G401.6 (cell line): ENCODE data around the gene PHYKPL.

Source experiments
- FAIRE-seq: peaks from 2 replicates; lab custom pipeline; 2012; peaks lifted over from hg19 to GRCh38; lab: Jason Lieb, UNC

PHYKPL gene

DNA sequence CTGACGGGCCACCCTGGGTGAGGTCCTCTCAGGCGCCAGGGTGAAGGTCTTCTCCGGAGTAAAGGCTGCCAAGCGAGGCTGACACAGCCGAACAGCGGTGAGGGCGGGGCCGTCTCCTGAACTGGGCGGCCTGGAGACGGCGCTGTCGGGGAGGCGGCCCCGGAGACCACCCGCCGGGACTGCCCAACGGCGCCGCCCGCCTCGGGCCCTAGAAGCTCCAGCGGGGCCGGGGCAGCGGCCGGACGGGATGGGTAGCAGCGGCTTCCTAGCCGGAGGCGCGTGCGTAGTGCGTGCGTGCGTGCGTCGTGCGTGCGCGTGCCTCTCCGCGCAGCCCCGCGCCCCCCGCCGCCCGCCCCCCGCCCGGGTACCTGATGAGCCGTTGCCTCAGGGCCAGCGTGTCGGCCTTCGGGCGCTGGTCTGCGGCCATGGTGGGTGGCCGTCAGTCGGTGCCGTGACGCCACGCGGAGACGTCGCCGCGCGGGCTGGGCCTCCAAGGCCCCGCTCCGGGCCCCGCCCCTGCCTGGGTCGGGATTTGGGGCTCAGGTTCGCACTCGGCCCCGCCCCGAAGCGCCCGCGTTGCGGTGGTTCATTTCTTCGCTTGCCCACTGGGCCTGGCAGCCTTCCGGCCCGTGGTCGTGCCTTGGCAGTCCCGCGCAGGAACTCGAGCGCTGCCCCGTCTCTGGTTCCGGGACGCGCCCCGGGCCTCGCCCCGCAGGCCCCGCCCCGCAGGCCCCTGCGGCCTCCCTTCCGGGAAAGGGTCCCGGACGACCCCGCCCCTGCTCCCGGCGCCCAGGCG is at the start of gene PHYKPL:
Gene PHYKPL, minus strand, starts transcription at position 679 of the 796 bp plus-strand sequence. Its CDS starts 252 bp downstream, at position 427.
- FAIRE-seq: no peak

- no peak for FAIRE-seq
These were observed 49.8 kb upstream of the PHYKPL start for GRCh38 chr5:178282391-178282790.

- no peak for FAIRE-seq
These were observed 48.7 kb upstream of the PHYKPL start for GRCh38 chr5:178281331-178281730.

DNA sequence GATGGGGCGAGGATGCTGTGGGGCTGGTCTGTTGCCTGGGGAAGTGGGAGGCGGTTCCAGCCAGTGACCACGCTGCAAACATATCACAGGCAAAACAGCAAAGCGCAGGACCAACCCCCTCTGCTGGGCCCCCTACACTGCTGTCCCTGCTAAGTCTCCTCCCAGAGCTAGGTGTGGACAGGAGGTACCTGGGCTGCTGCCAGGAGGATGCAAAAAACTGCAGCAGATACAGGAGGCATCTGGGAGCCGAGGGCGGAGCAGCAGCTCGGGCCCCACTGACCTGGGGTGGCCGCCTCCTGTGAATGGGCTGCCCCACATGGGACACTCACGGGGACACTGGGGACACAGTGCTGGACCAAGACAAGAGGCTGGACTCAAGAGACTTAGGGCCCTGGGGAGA is 48.0 kb upstream of the PHYKPL start:
- FAIRE-seq: no peak

GRCh38 chr5:178279723-178280438 is 47.3 kb upstream of the PHYKPL start:
- no peak for FAIRE-seq

GRCh38 chr5:178279026-178279722 is 46.6 kb upstream of the PHYKPL start:
- FAIRE-seq: no peak

- FAIRE-seq: no peak
These were observed 45.9 kb upstream of the PHYKPL start for GRCh38 chr5:178278358-178279023.

DNA sequence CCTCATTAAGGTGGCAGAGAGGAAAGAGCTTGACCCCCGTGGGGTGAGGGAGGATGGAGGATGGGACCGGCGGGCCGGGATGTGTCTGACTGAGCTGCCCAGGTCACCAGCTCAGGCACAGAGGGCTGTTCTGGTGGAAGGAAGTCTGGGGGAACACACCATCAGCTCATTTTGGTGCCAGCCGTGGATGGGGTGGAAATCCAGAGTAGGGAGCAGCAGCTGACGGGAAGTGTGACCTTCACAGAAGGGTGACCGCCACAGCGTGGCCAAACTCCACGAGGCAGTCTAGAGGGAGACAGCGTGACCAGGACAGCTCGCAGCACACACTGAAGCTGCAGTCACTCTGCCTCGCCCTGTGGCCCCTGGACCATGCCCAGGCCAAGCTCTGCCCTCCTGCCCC is 45.3 kb upstream of the PHYKPL start:
- FAIRE-seq: no peak

- no peak for FAIRE-seq
These were observed 44.7 kb upstream of the PHYKPL start for GRCh38 chr5:178277346-178277745.

- FAIRE-seq: no peak
These were observed 42.4 kb upstream of the PHYKPL start for GRCh38 chr5:178274781-178275537.

DNA sequence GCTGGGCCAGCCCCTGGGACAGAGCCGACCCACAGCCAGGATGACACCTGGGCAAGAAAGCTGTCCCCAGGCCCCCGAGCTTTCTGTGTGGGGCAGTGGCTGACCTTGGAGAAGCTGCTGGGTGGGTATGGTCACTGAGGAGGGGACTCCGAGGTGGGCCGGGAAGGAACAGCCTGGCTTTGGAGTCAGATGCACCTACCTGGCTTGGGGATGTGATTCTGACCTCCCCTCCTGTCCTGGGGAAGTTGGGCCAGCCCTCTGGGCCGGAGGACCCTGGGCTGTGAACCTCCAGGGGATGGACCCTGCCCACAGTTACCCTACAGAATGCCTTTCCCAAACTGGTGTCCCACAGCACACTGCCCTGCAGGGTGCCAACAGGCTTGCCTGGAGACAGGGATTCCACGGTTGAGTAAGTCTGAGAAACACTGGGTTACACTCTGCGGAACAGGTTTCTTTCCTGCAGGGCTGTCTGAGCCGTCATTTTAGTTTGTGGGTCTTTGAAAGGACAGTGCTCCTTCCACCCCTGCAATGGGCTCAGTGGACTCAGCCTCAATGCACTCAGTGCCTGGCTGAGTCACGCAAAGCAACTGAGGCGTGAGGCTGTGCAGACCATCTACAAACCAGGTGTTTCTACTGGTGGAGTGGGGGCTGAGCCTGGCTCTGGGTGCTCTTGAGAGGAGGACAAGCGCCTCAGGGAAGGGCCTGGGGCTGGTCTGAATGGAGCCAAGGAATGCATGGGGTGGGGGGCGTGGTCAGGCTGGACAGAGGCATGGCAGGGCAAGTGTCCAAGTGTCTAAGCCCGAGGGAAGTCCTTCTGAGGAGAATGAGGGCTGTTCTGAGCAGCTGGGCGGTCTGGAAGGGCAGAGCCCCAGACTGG is 41.3 kb upstream of the PHYKPL start:
- no peak for FAIRE-seq

- FAIRE-seq: no peak
These were observed 40.4 kb upstream of the PHYKPL start for GRCh38 chr5:178273041-178273440.

DNA sequence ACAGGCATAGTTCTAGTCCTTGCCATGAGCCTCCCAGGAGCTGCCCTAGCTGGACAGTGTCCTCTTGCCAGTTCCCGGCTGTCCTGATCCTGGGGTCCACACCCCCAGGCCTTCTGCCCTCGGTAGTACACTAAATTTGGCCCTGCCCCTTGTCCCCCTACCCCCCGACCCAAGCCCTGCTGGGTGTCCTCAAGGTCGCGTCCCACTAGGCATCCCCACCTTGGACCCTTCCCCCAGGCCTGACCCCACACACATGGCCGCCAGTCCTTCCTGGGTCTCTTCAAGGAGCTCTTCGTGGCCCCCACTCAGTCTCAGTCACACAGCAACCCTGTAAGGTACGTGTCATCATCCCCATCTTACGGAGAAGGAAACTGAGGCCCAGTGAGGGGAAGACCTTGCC is 40.0 kb upstream of the PHYKPL start:
- FAIRE-seq: no peak

GRCh38 chr5:178271726-178272479 is 39.3 kb upstream of the PHYKPL start:
- no peak for FAIRE-seq

DNA sequence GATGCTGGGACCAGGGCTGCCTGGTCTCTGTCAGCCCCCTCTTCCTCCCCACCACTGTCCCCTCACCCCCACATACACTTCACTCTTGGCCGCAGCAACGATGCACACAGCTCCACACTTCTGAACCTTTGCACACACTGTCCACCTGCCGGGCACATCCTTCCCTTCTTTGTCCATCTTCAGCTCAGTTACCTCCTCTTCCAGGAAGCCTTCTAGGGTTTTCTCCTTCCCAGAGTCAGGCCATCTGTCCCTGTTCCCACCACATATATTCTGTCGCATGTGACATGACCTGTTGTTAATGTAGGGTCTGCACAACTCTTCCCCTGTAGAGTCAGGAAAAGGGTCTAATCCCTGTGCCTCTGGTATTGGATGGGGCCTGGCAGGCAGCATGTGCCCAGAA is 38.6 kb upstream of the PHYKPL start:
- FAIRE-seq: no peak

- FAIRE-seq: no peak
These were observed 36.9 kb upstream of the PHYKPL start for GRCh38 chr5:178269499-178269898.

DNA sequence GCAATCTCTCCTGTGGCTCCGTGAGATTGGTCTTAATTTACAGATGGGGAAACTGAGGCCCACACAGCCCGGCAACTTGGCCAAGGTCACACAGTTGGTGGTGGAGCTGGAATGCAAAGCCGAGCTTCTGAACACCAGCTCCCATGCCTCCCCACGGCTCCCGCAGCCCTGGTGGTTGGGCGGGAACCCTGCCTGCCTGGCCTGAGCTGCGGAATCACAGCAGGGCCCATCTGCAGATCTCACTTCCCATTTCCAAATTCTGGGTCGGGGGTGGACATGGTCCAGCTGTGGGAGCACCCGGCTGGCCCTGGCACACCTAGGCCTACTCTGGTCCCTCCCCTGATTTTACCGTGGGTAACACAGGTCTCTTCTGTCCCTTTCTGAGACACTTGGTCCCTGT is 35.3 kb upstream of the PHYKPL start:
- no peak for FAIRE-seq

DNA sequence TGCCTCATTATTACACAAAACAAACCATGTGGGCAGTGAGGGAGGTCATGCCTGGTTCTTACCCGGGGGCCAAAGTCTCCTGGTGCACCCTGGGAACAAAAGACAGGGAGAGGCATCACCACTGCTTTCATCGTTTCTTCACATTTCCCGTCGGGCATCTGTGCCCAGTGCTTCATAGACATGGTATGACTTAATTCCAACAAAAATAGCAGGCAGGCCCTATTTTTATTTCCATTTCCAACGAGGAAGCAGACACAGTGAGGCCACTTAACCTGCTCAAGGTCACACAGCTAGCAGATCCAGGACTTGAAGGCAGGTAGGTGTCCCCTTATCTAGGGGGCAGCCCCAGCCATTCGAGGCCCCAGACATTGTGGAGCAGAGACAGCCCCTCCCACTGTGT is 34.6 kb upstream of the PHYKPL start:
- FAIRE-seq: no peak

GRCh38 chr5:178266581-178266980 is 34.0 kb upstream of the PHYKPL start:
- no peak for FAIRE-seq

DNA sequence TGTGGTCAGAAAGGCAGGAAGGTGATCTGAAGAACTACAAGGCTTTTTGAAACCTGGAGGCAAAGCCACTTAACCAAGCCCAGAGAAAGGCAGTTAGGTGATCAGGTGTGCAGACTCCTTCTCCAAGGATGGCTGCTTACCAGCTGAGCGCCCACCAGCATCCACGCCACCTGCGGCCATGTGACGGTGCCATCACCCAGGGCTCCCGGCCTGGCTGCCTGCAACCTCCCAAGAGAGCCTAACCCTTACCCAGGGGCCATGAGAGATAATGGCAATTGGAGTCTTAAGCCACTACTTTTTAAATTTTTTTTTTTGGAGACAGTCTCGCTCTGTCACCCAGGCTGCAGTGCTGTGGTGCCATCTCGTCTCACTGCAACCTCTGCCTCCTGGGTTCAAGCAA is 33.1 kb upstream of the PHYKPL start:
- no peak for FAIRE-seq
